Adipose tissue (tissue), 3 donors: ENCODE data around the gene SEMA4D. TPM values are rescaled to one million over a fixed set of nuclear protein-coding genes. Genes with fewer than 3 reads are reported as not detected.
"Not testable (repeated sequence)": the region's sequence is repeated elsewhere in the genome, so short reads cannot be mapped to it uniquely, and the experiment has no call there.

Source experiments
- H3K27ac ChIP-seq: one replicate; pipeline ENCODE4 v1.5.1; 2013; ENCODE audit warnings: low read depth, low read length
- WGBS, 3 donors: extraction: QIAGEN DNeasy Blood & Tissue Kit; methylation state at CpG; one replicate each; pipeline ENCODE4 v1.1.7; 2013; 5-methylcytosine and 5-hydroxymethylcytosine counted together
- polyA plus RNA-seq, 3 donors: library from polyadenylated mRNA; stranded (reverse); fragments of 200-250 nt; gene quantifications; one replicate each; pipeline ENCODE4 v1.2.3, GENCODE V29; 2013
- donor health status: healthy with polysubstance abuse.
- donor health status: Bipolar disorder and iron deficiency.
- donor health status: healthy.

The SEMA4D gene
- polyA plus RNA-seq, 3 donors: 3.1 to 4.9 (median 4.1) TPM

DNA sequence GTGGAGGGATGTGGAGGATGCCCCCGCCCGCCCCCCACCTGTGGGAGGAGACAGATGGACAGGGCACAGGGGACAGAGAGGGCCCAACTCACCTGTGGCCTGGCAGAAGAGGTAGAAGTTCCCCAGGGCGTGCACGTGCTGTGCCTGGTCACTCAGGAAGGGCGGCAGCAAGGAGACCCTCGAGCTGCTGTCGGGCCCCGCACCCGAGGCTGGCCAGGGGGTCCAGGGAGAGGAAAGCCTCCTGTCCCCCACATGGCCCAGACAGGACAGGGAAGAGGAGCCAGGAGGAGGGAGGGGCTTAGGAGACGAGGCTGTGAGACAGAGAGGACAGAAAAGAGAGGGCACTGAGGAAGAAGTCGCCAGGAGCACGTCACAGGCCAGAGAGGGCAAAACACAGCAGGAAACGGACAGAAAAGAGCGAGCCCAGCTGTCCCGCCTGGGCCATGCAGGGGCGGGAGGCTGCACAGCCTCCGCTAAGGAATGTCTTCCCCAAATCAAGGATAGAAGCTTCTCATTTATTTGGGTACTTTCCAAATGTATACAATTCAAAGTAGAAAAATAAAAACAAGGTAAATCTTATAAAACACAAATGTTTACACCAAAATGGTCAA, 121.1 kb downstream of the SEMA4D start:
- WGBS, 3 donors: 84 to 91% (median 87%) methylated on average over 16 to 17 of the region's 17 CpGs

DNA sequence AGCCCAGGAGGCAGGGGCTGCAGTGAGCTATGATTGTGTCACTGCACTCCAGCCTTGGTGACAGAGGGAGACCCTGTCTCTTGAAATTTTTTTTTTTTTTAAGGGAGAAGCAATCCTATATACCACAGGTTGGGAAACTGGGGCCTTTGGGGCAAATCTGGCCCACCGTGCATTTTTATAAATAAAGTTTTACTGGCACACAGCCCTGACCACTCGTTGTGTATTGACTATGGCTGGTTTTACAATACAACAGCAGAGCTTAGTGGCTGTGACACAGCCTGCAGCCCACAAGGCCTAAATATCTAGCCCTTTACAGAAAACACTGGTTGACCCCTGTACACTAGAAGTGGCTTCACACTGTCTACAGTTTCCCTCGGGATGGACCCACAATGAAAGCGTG, 121.6 kb downstream of the SEMA4D start:
- 83 to 93% (median 91%) methylated on average over 4 of the region's 4 CpGs for WGBS, 3 donors
- no peak overlapping the region for H3K27ac ChIP-seq

More for the DNA sequence above, 121.1 kb downstream of the SEMA4D start:
- H3K27ac ChIP-seq: no peak overlapping the region

DNA sequence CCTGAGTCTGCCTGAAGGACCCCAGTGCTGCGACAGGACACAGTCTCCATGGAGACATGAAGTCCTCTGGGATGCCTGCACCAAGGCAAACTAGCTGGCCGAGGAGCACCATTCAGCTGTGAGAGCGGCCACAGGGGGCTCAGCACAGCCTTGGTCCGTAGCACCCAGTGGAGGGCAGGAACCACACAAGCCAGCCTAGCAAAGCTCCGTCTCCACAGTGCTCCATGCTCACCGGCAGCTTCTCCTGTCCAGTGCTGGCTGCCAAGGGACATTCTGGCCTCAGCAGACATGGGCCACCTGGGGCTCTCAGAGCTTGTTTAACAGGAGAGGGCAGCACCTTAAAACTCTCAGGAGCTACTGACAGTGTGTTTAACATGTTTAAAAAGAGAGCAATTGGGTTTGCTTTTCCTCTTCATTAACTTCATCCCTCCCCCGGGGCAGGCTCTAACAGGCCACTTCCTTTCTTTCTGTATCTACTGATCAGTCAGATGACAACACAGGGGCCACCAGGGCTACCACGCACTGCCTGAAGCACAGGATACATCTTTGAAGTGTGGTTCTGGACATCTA, 122.6 kb downstream of the SEMA4D start:
- no peak overlapping the region for H3K27ac ChIP-seq
- WGBS, 3 donors: 37 to 70% (median 42%) methylated on average over 8 of the region's 8 CpGs

DNA sequence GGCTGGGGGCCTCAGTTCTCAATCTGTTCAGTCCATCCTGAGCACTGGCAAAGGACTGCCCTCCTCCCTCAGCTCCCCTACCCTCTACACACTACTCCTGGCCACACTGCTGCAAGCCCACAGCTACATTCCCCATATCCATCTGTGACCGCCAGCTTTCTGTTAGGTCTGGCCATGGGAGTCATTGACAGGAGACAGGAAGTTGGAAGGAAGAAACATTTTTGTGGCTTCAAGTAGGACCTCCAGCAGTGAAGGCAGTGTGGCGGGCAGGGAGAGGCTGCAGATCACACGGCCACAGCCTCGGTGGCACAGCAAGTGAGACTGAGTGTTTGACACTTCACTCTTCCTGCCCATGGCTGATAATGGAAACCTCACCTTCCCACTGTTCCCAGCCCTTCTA, 123.7 kb downstream of the SEMA4D start:
- 77 to 90% (median 81%) methylated on average over 4 of the region's 4 CpGs for WGBS, 3 donors
- H3K27ac ChIP-seq: no peak overlapping the region

DNA sequence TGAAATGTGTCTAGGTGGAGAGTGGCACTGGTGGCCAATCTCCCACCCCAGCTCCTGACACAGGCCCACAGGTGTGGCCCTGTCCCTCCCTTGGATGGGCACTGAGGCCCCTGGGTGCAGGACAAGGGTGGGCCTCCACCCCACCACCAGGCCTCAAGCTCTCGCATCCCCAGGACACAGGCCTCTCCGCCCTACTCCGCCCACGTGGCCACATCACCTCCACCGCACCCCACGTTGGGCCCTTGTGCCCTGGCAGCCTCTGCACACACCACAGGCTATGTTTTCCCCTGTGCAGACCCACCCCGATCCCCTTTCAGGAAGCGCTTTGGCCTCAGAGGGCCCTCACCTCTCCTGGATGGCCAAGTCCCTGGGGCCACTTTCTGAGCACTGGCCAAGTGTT, 124.9 kb downstream of the SEMA4D start:
- WGBS, 3 donors: 88 to 98% (median 93%) methylated on average over 8 of the region's 8 CpGs
- H3K27ac ChIP-seq: no peak overlapping the region

DNA sequence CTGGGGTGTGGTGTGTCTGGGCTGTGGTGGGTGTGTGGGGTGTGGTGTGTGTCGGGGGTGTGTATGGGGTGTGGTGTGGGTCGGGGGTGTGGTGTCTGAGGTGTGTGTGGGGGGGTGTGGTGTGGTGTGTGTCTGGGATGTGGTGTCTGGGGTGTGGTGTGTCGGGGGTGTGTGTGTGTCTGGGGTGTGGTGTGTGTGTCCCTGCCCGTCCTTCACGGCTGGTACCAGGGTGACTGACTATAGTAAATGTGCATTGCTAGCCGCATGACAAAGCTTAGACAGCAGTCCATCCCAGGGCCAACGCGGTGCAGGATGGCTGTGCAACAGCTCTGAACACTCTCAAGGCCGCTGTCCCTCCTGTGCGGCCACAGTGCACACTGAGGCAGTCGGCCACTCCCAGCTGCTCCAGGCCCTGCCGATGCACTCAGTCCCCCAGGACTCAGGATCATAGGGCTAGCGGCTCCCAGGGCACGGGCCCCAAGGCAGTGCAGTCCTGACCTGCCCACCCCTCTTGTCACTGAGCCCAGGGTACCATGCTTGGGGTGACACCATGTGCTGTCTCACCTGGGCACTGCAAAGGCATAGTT, 125.6 kb downstream of the SEMA4D start:
- 77 to 88% (median 83%) methylated on average over 12 to 14 of the region's 14 CpGs for WGBS, 3 donors

DNA sequence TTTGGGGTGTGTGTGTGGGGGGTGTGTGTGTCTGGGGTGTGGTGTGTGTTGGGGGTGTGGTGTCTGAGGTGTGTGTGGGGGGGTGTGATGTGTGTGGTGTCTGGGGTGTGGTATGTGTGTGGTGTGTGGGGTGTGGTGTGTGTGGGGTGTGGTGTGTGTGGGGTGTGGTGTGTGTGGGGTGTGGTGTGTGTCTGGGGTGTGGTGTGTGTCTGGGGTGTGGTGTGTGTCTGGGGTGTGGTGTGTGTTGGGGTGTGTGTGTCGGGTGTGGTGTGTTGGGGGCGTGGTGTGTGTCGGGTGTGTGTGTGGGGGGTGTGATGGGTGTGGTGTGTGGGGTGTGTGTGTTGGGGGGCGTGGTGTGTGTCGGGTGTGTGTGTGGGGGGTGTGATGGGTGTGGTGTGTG, 126.1 kb downstream of the SEMA4D start:
- not testable (repeated sequence) for H3K27ac ChIP-seq
- 89 to 94% (median 93%) methylated on average over 5 of the region's 5 CpGs for WGBS, 3 donors

More for the DNA sequence above, 125.6 kb downstream of the SEMA4D start:
- no peak overlapping the region for H3K27ac ChIP-seq

DNA sequence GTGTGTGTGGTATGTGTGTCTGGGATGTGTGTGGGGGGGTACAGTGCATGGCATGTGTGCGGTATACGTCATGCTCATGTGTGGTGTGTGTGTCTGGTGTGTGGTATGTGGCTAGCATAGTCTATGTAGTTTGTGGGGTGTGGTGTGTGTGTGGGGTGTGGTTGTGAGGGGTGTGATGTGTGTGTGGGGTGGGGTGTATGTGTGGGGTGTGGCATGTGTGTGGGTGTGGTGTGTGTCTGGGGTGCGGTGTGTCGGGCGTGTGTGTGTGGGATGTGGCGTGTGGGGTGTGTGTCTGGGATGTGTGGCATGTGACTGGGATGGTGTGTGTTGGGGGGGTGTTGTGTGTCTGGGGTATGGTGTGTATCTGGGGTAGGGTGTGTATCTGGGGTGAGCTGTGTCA, 127.3 kb downstream of the SEMA4D start:
- H3K27ac ChIP-seq: no peak overlapping the region
- WGBS, 3 donors: 95 to 98% (median 96%) methylated on average over 6 of the region's 6 CpGs

DNA sequence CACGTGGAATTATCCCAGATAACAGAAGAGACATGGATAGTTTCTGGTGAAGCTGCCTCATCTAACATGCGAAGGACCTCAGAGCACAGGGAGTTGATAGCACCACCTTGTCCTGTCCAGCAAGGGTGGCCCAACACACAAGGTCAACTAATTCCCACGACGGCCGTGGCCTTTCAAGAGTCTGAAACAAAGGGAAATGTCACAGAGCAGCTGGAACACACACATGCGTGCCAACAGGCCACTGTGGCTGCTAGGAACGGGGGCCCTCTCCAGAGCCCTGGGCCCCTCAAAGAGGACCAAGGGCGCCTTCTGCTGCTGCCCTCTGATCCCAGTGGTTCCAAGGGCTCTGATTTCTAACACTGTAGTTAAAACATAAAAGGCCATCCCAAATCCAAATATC, 128.9 kb downstream of the SEMA4D start:
- H3K27ac ChIP-seq: no peak overlapping the region
- 80 to 90% (median 86%) methylated on average over 8 of the region's 8 CpGs for WGBS, 3 donors

DNA sequence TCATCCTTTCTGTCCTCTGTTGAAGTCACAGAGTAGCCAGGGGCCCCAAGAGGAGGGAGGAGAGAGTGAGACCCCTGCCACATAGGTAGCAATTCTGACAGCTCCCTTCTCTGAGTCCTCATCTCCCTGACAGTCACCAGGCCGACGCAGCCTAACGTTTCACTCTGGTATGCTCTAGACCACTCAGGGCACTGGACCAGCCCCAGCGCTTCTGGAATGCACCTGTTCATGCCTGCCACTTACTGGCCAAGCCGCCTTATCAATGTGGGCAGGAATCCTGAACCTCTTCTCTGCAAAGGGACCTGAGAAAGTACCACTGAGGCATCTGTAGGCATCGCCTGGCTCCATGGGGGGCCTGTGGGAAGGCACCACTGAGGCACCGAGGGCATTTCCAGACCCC, 129.4 kb downstream of the SEMA4D start:
- 82 to 93% (median 92%) methylated on average over 6 to 7 of the region's 7 CpGs for WGBS, 3 donors
- H3K27ac ChIP-seq: no peak overlapping the region

DNA sequence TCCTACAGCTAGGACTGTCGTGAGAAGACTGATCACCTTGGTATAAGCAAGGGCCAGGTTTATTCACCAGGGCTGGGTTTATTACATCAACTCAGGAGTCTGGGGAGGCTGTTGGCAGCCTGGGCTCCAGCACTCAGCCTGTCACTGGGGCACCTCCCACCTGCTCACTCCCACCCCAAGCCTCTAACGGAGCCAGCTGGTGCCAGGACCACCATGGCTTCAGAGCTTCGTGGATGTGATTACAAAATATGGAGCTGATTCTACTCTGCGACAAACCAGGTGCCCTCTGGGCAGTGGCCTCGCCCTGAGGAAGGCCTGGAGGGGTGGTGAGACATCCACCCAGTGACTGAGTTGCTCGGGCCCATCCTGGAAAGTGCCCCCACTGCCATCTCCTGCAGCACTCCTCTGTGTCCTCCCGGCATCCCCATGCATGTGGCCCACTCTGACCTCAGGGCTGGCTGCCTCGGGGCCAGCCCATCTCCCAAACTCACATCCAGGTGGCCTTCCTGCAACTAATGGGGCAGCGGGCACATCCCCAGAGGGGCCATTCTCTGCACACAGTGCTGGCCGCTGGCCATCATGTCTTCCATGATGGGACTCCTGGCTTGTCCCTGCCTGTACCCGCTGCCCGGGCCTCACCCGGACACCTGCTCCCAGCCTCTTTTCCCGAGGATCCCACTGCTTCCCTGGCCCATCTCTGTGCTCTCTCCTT, 130.0 kb downstream of the SEMA4D start:
- H3K27ac ChIP-seq: no peak overlapping the region
- WGBS, 3 donors: 84 to 88% (median 87%) methylated on average over 14 of the region's 14 CpGs

DNA sequence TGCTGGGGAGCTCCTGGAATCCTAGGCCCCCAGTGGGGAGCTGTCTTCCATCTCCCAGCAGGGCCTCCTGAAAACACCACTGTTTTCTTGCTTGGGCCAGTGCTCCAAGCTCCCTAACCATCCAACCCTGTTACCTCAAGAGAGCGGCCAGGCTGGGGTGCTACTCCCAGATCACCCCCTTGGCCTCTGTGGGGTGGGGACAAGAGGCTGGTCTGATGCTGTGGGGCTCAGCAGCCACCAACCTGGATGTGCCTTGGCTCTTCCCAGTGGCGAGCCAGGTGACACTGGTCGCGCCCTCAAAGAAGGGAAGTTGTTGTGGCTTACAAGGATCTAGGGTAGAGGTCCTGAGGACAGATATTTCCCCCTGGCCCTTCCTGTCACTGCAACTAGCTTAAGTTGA, 130.6 kb downstream of the SEMA4D start:
- no peak overlapping the region for H3K27ac ChIP-seq
- WGBS, 3 donors: 74 to 96% (median 77%) methylated on average over 4 of the region's 4 CpGs

DNA sequence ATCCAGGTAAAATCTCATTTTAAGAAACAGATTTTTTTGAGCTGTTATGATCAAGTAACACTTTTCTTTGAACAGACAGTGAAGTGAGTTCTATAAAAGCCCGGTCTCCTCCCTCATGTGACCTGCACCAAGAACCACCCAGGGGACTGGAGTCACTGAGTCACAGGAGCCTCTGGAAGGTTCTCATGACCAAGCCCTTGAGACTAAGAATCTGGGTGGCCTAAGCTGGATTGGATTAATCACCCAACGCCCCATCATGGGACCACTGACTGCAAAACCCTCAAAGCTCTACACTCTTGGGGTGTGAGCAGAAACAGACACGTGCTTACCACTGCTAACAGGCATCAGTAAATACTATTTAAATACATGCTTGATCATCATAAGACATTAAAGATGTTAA, 131.2 kb downstream of the SEMA4D start:
- WGBS, 3 donors: 84 to 92% (median 87%) methylated on average over 3 of the region's 3 CpGs
- H3K27ac ChIP-seq: no peak overlapping the region

DNA sequence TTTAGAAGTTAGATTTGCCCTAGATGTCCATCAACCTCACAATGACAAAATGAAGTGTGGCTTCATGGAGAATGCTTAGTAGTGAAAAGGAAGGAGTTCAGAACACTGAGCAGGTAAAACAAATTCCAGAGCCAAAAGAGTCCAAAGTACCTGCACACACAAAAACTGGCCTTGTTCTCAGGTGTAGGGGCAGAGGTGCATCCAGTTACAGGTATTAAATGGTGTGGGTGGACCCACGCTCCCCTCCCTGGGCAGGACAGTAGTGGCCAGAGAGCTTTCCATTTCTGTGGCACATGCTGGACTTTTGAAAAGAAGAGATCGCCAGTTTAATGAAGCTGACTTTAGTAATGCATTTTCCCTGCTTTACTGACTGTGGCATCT, 132.4 kb downstream of the SEMA4D start:
- H3K27ac ChIP-seq: no peak overlapping the region
- WGBS, 3 donors: 90 to 95% (median 92%) methylated on average over 2 of the region's 2 CpGs

DNA sequence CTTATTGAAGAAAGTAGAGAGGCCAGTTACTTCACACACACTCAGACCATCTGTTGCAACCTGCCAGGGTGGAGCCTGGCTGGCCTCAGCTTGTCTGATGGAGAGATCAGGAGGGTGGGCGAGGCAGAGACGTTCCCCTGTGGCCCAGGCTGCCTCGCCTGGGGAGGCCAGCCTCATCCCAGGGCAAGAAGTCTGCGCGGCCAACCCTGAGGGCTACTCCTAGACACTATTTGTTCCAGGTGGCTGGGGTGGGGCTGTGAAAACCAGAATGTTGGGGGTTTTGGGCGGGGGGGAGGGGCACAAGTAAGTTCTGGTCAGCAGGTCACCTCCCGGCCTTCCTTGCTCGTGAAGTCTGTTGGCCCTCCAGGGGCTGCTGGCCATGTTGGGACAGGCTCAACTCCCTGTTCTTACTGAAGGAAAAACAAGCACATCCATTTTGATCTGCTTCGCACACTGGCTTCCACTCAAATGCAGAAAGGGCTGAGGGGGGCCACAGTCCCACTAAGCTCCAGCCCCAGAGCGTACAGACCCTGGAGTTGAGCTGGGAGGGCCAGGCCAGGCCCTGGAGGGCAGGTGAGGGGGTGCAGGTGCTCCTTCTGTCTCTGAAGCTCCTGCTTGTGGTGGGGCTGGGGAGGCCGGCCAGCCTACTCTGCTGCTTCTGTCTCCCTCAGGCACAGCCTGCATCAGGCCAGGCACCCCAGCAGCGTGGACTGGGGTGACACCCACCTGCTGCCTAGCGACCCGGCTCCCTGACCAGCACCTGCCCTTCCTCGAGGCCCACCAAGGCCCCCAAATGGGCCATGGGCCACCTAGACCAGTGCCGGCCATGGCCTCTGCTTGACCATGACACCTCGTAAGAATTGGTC, 133.0 kb downstream of the SEMA4D start:
- no peak overlapping the region for H3K27ac ChIP-seq
- 88 to 97% (median 93%) methylated on average over 17 of the region's 17 CpGs for WGBS, 3 donors

DNA sequence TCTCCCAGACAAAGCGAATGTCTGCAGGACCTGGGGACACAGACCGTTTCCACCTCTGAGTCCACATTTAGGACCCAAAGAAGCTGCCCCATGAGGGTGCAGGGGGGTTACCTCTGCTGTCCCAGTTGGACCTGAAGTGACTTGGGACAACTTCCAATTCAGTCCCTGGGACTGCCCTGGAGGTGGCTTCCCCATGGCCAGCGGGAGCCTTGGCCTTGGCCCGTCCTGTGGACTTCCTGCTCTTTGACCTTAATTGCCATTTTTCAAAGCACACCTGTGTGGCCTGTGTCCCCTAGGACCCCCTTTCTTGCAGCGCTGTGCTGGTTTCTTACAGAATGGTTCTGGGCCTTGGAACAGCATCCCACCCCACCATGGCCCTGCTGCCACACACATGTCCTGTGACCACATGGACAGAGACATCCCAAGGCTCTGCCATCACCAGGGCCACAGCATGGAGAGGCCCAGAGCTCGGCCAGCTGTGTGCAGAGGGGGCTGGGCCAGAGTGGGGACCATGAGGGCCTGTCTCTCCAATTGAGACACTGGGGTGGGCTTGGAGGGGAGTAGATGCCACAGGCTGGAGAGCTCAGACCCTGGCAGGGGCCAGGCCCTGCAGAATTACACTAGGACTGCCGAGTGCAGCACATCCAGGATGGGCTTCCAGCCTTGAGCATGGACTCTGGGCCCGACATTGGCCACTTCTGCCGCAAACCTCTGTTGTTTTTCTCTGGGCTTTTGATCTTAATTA, 133.8 kb downstream of the SEMA4D start:
- WGBS, 3 donors: 86 to 87% (median 87%) methylated on average over 9 of the region's 9 CpGs

DNA sequence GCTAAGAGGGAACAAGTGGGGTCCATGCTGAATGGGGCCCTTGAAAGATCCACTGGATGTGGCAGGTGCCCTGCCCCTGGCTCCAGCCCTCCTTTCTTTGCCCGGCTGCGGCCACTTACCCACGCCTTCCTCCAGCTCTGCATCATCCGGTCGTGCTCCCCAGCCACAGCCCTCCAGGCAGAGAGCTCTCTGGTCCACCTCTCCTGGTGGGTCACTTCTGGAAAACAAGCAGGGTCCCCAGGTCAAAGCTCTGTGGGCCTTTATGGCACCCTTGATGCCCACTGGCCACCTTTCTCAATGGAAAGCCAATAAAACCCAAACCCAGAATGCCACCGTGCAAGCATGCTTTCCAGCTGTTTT, 134.6 kb downstream of the SEMA4D start:
- H3K27ac ChIP-seq: no peak overlapping the region
- 82 to 93% (median 88%) methylated on average over 6 of the region's 6 CpGs for WGBS, 3 donors

More for the DNA sequence above, 133.8 kb downstream of the SEMA4D start:
- no peak overlapping the region for H3K27ac ChIP-seq
